ENCODE measurements around the gene LAMP1. TPM values are rescaled to one million over a fixed set of nuclear protein-coding genes. Genes with fewer than 3 reads are reported as not detected.
"Not testable (repeated sequence)": the region's sequence is repeated elsewhere in the genome, so short reads cannot be mapped to it uniquely, and the experiment has no call there.

LAMP1 gene
- total and polyA plus RNA-seq, 9 donors = 51.7 to 212 (median 144) TPM

GRCh38 chr13:113260996-113261395 lies 36.0 kb upstream of the LAMP1 start:
- Histone ChIP-seq H3K4me3 (no peak overlapping the region), H3K9me3 (no peaks in the 10 kb centered on the region), H3K4me1 (ENCODE audit: insufficient read depth) (no peaks in the 10 kb centered on the region), H3K36me3 (no peaks in the 10 kb centered on the region), H3K27me3 (no peaks in the 10 kb centered on the region), H3K27ac (no peak overlapping the region)
- intact Hi-C loops (cut with DNase I) = no loop called here
- TF ChIP-seq POLR2A (IDR thresholded peaks at IDR 0.05) (no peak), CTCF (IDR thresholded peaks at IDR 0.05) (no peak), EP300 (IDR thresholded peaks at IDR 0.05) (no peak)
- DNase-seq = no peak
- 72 to 81% (median 76%) methylated on average over 13 of the region's 13 CpGs for WGBS, 3 donors

- H3K27me3 ChIP-seq; H3K27ac ChIP-seq; H3K9me3 ChIP-seq; H3K4me1 ChIP-seq (ENCODE audit: insufficient read depth); H3K36me3 ChIP-seq; H3K4me3 ChIP-seq; intact Hi-C loops (cut with DNase I); DNase-seq: not testable (repeated sequence)
- 80 to 87% (median 85%) methylated on average over 14 of the region's 14 CpGs for whole genome bisulfite sequencing, 3 donors
Observed at GRCh38 chr13:113263016-113263415, 34.0 kb upstream of the LAMP1 start.

DNA sequence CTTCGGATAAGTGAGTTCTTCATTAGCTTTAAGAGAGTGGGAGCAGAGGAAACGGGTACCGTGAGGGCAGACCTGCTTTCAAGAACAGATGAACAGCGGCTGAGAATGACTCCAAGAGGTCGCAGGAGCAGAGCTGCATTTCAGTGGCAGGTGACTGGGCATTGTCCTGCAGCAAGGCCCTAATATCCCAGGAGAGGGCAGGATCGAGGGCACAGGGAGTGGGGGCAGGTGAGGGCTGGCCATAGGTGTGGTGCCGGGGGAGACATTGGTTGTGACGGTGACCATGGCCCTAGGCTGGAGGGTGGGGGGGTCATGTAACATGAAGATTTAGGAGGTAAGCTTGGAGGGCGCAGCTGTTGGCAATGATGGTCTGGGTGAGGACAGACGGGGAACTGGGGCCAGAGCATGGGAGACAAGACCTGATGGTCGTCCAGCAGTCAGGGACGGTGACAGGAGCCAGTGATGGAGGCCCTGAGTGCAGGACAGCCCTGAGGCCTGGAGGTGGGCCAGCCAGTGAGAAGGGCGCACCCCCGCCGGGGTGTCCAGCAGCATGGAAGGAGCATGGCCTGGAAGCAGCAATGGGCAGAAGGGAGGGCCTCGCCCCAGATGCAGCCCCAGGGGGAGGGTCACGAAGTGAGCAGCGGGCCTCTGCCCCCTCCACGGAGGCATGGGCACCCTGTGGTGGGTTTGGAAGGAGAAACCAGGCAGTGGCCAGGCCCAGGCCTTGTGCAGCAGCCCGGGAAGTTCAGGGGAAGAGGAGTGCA lies 29.2 kb upstream of the LAMP1 start:
- no peak for TF ChIP-seq EP300 (IDR thresholded peaks at IDR 0.05)
- no peak for TF ChIP-seq CTCF (IDR thresholded peaks at IDR 0.05)
- TF ChIP-seq POLR2A (IDR thresholded peaks at IDR 0.05) = no peak
- intact Hi-C loops (cut with DNase I) = loop anchor here in 1 of 4 donors (5.0 kb wide), 1 partner anchor 194 kb away; no protein-coding TSS in a partner anchor
- Histone ChIP-seq H3K4me1 (ENCODE audit: insufficient read depth) (no peaks in the 10 kb centered on the region), H3K27ac (no peak overlapping the region), H3K27me3 (no peaks in the 10 kb centered on the region), H3K9me3 (no peaks in the 10 kb centered on the region), H3K4me3 (no peak overlapping the region), H3K36me3 (no peaks in the 10 kb centered on the region)
- DNase-seq = no peak
- 86 to 89% (median 88%) methylated on average over 20 of the region's 20 CpGs for WGBS, 3 donors

DNA sequence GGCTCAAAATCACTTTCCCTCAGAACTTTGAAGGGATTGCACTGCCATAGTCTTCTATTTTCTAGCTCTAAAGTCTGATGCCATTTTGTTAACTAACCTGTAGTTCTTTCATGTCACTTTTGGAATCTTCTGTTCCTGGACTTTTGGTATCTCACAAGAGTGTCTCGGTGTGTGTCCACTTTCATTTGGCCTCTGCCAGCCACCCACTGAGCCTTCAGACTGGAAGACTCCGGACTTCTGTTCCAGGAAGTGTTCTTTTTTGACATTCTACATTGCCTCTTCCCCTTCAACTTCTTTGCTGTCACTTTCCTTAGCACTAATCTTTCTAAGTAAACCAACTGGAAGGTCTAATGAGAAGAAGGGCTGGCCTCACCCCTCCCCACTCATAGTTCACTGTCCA lies 25.0 kb upstream of the LAMP1 start:
- TF ChIP-seq EP300 (IDR thresholded peaks at IDR 0.05) (no peak), POLR2A (IDR thresholded peaks at IDR 0.05) (no peak), CTCF (IDR thresholded peaks at IDR 0.05) (no peak)
- H3K9me3 ChIP-seq = no peaks in the 10 kb centered on the region
- intact Hi-C loops (cut with DNase I) = loop anchor here in 2 of 4 donors (5.0 to 10.0 kb wide), 2 partner anchors 120 to 123 kb away; no protein-coding TSS in a partner anchor

DNA sequence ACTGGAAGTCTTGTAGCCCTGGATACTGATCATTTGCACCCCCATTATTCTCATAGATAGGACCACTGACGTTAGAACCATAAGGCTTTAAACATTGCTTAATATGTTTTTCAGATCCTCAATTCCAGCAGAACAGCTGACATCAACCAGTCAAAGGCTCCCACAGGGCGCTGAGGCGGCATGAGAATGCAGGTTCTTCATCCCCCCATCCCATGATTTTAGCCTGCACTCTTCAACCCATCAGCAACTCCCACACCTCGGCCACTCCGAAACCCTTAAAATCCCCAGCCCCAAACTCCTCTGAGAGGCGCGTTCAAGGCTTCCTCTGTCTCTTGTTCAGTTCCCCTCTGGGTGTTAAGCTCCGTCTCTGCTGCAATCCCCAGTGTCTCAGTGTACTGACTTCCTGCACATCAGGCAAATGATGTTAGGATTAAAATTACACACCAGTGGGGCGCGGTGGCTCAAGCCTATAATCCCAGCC lies 24.3 kb upstream of the LAMP1 start:
- no peak for TF ChIP-seq EP300 (IDR thresholded peaks at IDR 0.05)
- TF ChIP-seq CTCF (IDR thresholded peaks at IDR 0.05) = no peak
- no peak for TF ChIP-seq POLR2A (IDR thresholded peaks at IDR 0.05)
- H3K9me3 ChIP-seq = no peaks in the 10 kb centered on the region
- no peaks in the 10 kb centered on the region for H3K4me1 ChIP-seq (ENCODE audit: insufficient read depth)
- no peaks in the 10 kb centered on the region for H3K36me3 ChIP-seq
- no peak overlapping the region for H3K27ac ChIP-seq
- H3K4me3 ChIP-seq = no peak overlapping the region
- 80 to 92% (median 89%) methylated on average over 10 of the region's 10 CpGs for WGBS, 3 donors
- no peak for DNase-seq
- intact Hi-C loops (cut with DNase I) = loop anchor here in 2 of 4 donors (5.0 to 10.0 kb wide), 2 partner anchors 120 to 122 kb away; no protein-coding TSS in a partner anchor
- H3K27me3 ChIP-seq = no peaks in the 10 kb centered on the region

More for the DNA sequence above, 25.0 kb upstream of the LAMP1 start:
- Histone ChIP-seq H3K4me3 (no peak overlapping the region), H3K27ac (no peak overlapping the region), H3K36me3 (no peaks in the 10 kb centered on the region), H3K27me3 (no peaks in the 10 kb centered on the region), H3K4me1 (ENCODE audit: insufficient read depth) (no peaks in the 10 kb centered on the region)
- no peak for DNase-seq
- WGBS, 3 donors = 83 to 93% (median 86%) methylated on average over 2 of the region's 2 CpGs

Data from ovary (tissue), 9 donors.